H7 (cell line): Measurements from ENCODE around the gene CPD. TPM values are rescaled to one million over a fixed set of nuclear protein-coding genes. Genes with fewer than 3 reads are reported as not detected.
A peak's percentile ranks its signal among the peaks of the same experiment; 100 is the strongest.

Experiments
- DNase-seq: peaks from one replicate; pipeline ENCODE4 v3.0.0; 2012
- H3K27me3 ChIP-seq: 2 replicates; pipeline ENCODE4 v1.6.0; 2011; ENCODE audit warnings: mild to moderate bottlenecking, low read length; ENCODE audit not compliant: control insufficient read depth, insufficient read depth
- H3K36me3 ChIP-seq: replicated peaks from 2 replicates; pipeline ENCODE4 v1.5.1; 2011; ENCODE audit warnings: low read length; ENCODE audit not compliant: control insufficient read depth, insufficient read depth
- H3K4me3 ChIP-seq: 2 replicates; pipeline ENCODE4 v1.5.1; 2011; ENCODE audit warnings: low read depth, mild to moderate bottlenecking, control low read depth, low read length, moderate library complexity; ENCODE audit not compliant: insufficient read depth
- total RNA-seq: library from RNA; depleted of rRNA; stranded (reverse); fragments of >200 nt; shearing (Covaris generic); gene quantifications from 2 replicates; pipeline ENCODE4 v1.2.3, GENCODE V29; 2014

Gene CPD
- total RNA-seq, 1 experiment from 2014 or later: 25.9 TPM

GRCh38 chr17:30368912-30369720, 9.6 kb upstream of the CPD start:
- DNase-seq: no peak
- H3K27me3 ChIP-seq: no peaks in the 10 kb centered on the region

GRCh38 chr17:30369995-30370394, 8.7 kb upstream of the CPD start:
- H3K4me3 ChIP-seq: no peak overlapping the region
- DNase-seq: no peak
- H3K27me3 ChIP-seq: no peaks in the 10 kb centered on the region
- H3K36me3 ChIP-seq: no peaks in the 10 kb centered on the region

More at GRCh38 chr17:30368912-30369720, 9.6 kb upstream of the CPD start:
- H3K36me3 ChIP-seq: no peaks in the 10 kb centered on the region
- no peak overlapping the region for H3K4me3 ChIP-seq

GRCh38 chr17:30372755-30373154, 6.0 kb upstream of the CPD start:
- peak; percentile 20 for DNase-seq

GRCh38 chr17:30375661-30376060, 3.1 kb upstream of the CPD start:
- Histone ChIP-seq H3K4me3 (no peak overlapping the region), H3K36me3 (no peaks in the 10 kb centered on the region), H3K27me3 (peaks cover 26% of the 10 kb centered on the region)
- DNase-seq: no peak

More at GRCh38 chr17:30372755-30373154, 6.0 kb upstream of the CPD start:
- no peaks in the 10 kb centered on the region for H3K36me3 ChIP-seq
- H3K4me3 ChIP-seq: no peak overlapping the region
- H3K27me3 ChIP-seq: peaks cover 8% of the 10 kb centered on the region

- no peak for DNase-seq
- H3K27me3 ChIP-seq: peaks cover 26% of the 10 kb centered on the region
- no peaks in the 10 kb centered on the region for H3K36me3 ChIP-seq
- H3K4me3 ChIP-seq: no peak overlapping the region
These were observed 1.9 kb upstream of the CPD start for GRCh38 chr17:30376621-30377452.

GRCh38 chr17:30377574-30378240, 1.0 kb upstream of the CPD start:
- Histone ChIP-seq H3K4me3 (peak overlapping the region; percentile 46), H3K36me3 (no peaks in the 10 kb centered on the region), H3K27me3 (peaks cover 26% of the 10 kb centered on the region)
- DNase-seq: no peak

GRCh38 chr17:30378241-30378824, 394 bp upstream of the CPD start:
- Histone ChIP-seq H3K27me3 (peaks cover 26% of the 10 kb centered on the region), H3K4me3 (peak overlapping the region; percentile 46), H3K36me3 (no peaks in the 10 kb centered on the region)
- peak; percentile 53 for DNase-seq

GRCh38 chr17:30379303-30379902, 676 bp downstream of the CPD start:
- H3K27me3 ChIP-seq: peaks cover 26% of the 10 kb centered on the region
- peak; percentile 63 for DNase-seq
- no peaks in the 10 kb centered on the region for H3K36me3 ChIP-seq
- peak overlapping the region; percentile 81 for H3K4me3 ChIP-seq

GRCh38 chr17:30379903-30380381, 1.2 kb downstream of the CPD start:
- Histone ChIP-seq H3K4me3 (peak overlapping the region; percentile 81), H3K36me3 (no peaks in the 10 kb centered on the region), H3K27me3 (peaks cover 26% of the 10 kb centered on the region)
- peak; percentile 23 for DNase-seq

- H3K36me3 ChIP-seq: no peaks in the 10 kb centered on the region
- no peak for DNase-seq
- peaks cover 26% of the 10 kb centered on the region for H3K27me3 ChIP-seq
- no peak overlapping the region for H3K4me3 ChIP-seq
These were observed 2.1 kb downstream of the CPD start for GRCh38 chr17:30380643-30381339.

- DNase-seq: no peak
- H3K36me3 ChIP-seq: no peaks in the 10 kb centered on the region
- no peak overlapping the region for H3K4me3 ChIP-seq
- peaks cover 26% of the 10 kb centered on the region for H3K27me3 ChIP-seq
These were observed 2.6 kb downstream of the CPD start for GRCh38 chr17:30381340-30381659.

GRCh38 chr17:30382345-30382744, 3.6 kb downstream of the CPD start:
- Histone ChIP-seq H3K27me3 (peaks cover 22% of the 10 kb centered on the region), H3K4me3 (no peak overlapping the region), H3K36me3 (no peaks in the 10 kb centered on the region)
- no peak for DNase-seq

GRCh38 chr17:30388321-30389179, 9.8 kb downstream of the CPD start:
- H3K4me3 ChIP-seq: no peak overlapping the region
- H3K27me3 ChIP-seq: no peaks in the 10 kb centered on the region
- peak; percentile 77 for DNase-seq
- no peaks in the 10 kb centered on the region for H3K36me3 ChIP-seq
